ENCODE data around the gene SPEF1. TPM values are rescaled to one million over a fixed set of nuclear protein-coding genes. Genes with fewer than 3 reads are reported as not detected.

The SPEF1 gene
- polyA plus RNA-seq, 3 donors = 0.09 TPM; not detected in 2

- 91% methylated on average over 4 of the region's 5 CpGs for WGBS (ENCODE audit: insufficient coverage)
- no peak for TF ChIP-seq CTCF (IDR thresholded peaks at IDR 0.05)
- Histone ChIP-seq H2AFZ (ENCODE audit: insufficient read depth, low read depth, low read length, poor library complexity, severe bottlenecking) (no peak overlapping the region), H3K36me3 (replicated peaks in 1 of 2; ENCODE audit: control insufficient read depth in 1 of 2, insufficient read depth in 2 of 2, low read length in 2 of 2) (peaks cover 4 to 7% of the 10 kb centered on the region in 2 donors), H4K20me1 (ENCODE audit: insufficient read depth, low read length) (peaks cover 37% of the 10 kb centered on the region), H3K4me2 (replicated peaks; ENCODE audit: extremely low read depth, low read length, poor library complexity, severe bottlenecking) (peak overlapping the region; percentile 58), H3K79me2 (ENCODE audit: insufficient read depth, low read length) (peaks cover 29% of the 10 kb centered on the region), H3K9me3 (replicated peaks in 1 of 2; ENCODE audit: control insufficient read depth in 1 of 2, insufficient read depth in 1 of 2, low read length in 2 of 2) (no peaks in the 10 kb centered on the region), H3K4me1 (ENCODE audit: control insufficient read depth in 1 of 2, insufficient read depth in 2 of 2, low read length in 2 of 2) (peaks cover 26 to 39% of the 10 kb centered on the region in 2 donors), H3K9ac (ENCODE audit: insufficient read depth, low read length, poor library complexity, severe bottlenecking) (peak overlapping the region; percentile 43), H3K27me3 (ENCODE audit: control insufficient read depth in 2 of 2, insufficient read depth in 2 of 2, low read length in 2 of 2) (no peaks in the 10 kb centered on the region), H3K27ac (ENCODE audit: low read depth in 1 of 2, low read length in 2 of 2) (no peak overlapping the region), H3K4me3 (replicated peaks in 1 of 3; ENCODE audit: low read depth in 2 of 3, low read length in 3 of 3) (peak overlapping the region in 1 of 3 experiments; percentile 53)
- H3K4me1 Mint-ChIP-seq = peaks cover 31% of the 10 kb centered on the region
- H3K36me3 Mint-ChIP-seq = peaks cover 7 to 14% of the 10 kb centered on the region in 2 donors
- H3K9me3 Mint-ChIP-seq = no peaks in the 10 kb centered on the region
- intact Hi-C loops (cut with micrococcal nuclease) = loop anchor here (2.0 to 10.0 kb wide), 2 partner anchors 33 to 57 kb away; partner anchors contain the start of genes AP5S1 (in 2 of the 2) and MAVS (in 1 of the 2)
- no peak overlapping the region for H3K4me3 Mint-ChIP-seq
- peaks cover 0 to 2% (median 1%) of the 10 kb centered on the region in 3 donors for H3K27me3 Mint-ChIP-seq (ENCODE audit: low read depth in 3 of 3)
- H3K27ac Mint-ChIP-seq = no peak overlapping the region
- peak in 1 of 3 donors; percentile 11 for DNase-seq
Measured at GRCh38 chr20:3787324-3788014, 6.2 kb upstream of the SPEF1 start.

- Mint-ChIP-seq H3K27ac (peak within 1 kb of the TSS; percentile 68 to 91 (median 86)), H3K4me1 (peaks cover 31% of the 10 kb centered on the region), H3K27me3 (ENCODE audit: low read depth in 3 of 3) (peaks cover 0 to 2% (median 1%) of the 10 kb centered on the region in 3 donors), H3K4me3 (peak within 1 kb of the TSS; percentile 87 to 94), H3K36me3 (peaks cover 7 to 14% of the 10 kb centered on the region in 2 donors), H3K9me3 (no peaks in the 10 kb centered on the region)
- peak; percentile 85 to 89 (median 86) for DNase-seq
- peaks cover 43% of the 10 kb centered on the region for H4K20me1 ChIP-seq (ENCODE audit: insufficient read depth, low read length)
- peak within 1 kb of the TSS; percentile 52 to 79 (median 73) for H3K4me3 ChIP-seq (replicated peaks in 1 of 3; ENCODE audit: low read depth in 2 of 3, low read length in 3 of 3)
- intact Hi-C loops (cut with micrococcal nuclease) = loop anchor here (2.0 to 10.0 kb wide), 2 partner anchors 34 to 58 kb away; partner anchors contain the start of genes AP5S1 (in 2 of the 2) and MAVS (in 1 of the 2)
- TF ChIP-seq CTCF (IDR thresholded peaks at IDR 0.05) = peak; percentile 90
- H3K36me3 ChIP-seq (replicated peaks in 1 of 2; ENCODE audit: control insufficient read depth in 1 of 2, insufficient read depth in 2 of 2, low read length in 2 of 2) = peaks cover 4 to 7% of the 10 kb centered on the region in 2 donors
- H2AFZ ChIP-seq (ENCODE audit: insufficient read depth, low read depth, low read length, poor library complexity, severe bottlenecking) = peak within 1 kb of the TSS; percentile 61
- H3K4me2 ChIP-seq (replicated peaks; ENCODE audit: extremely low read depth, low read length, poor library complexity, severe bottlenecking) = peak within 1 kb of the TSS; percentile 93
- H3K9ac ChIP-seq (ENCODE audit: insufficient read depth, low read length, poor library complexity, severe bottlenecking) = peak within 1 kb of the TSS; percentile 73
- H3K4me1 ChIP-seq (ENCODE audit: control insufficient read depth in 1 of 2, insufficient read depth in 2 of 2, low read length in 2 of 2) = peaks cover 26 to 39% of the 10 kb centered on the region in 2 donors
- no peaks in the 10 kb centered on the region for H3K9me3 ChIP-seq (replicated peaks in 1 of 2; ENCODE audit: control insufficient read depth in 1 of 2, insufficient read depth in 1 of 2, low read length in 2 of 2)
- H3K27me3 ChIP-seq (ENCODE audit: control insufficient read depth in 2 of 2, insufficient read depth in 2 of 2, low read length in 2 of 2) = no peaks in the 10 kb centered on the region
- peaks cover 29% of the 10 kb centered on the region for H3K79me2 ChIP-seq (ENCODE audit: insufficient read depth, low read length)
- peak within 1 kb of the TSS; percentile 30 to 58 for H3K27ac ChIP-seq (ENCODE audit: low read depth in 1 of 2, low read length in 2 of 2)
- WGBS (ENCODE audit: insufficient coverage) = under 1% methylated on average over 45 of the region's 70 CpGs
Measured at GRCh38 chr20:3786665-3787323, 5.5 kb upstream of the SPEF1 start, which contains the start of gene CENPB. TSS of gene CENPB (minus strand) at chr20:3786740. CDS start at chr20:3786483, 257 bp downstream.
